ENCODE results near the gene CRELD1. TPM values are rescaled to one million over a fixed set of nuclear protein-coding genes. Genes with fewer than 3 reads are reported as not detected.

The CRELD1 gene
- total and polyA plus RNA-seq, 2 of the 13 experiments (the other 11 are each of a cell fraction or from before 2014, with no cell fraction given) = 27.1 to 61.9 TPM

GRCh38 chr3:9888540-9888939 is 45.1 kb upstream of the CRELD1 start (continued):
- TF ChIP-seq ARID3A (IDR thresholded peaks at IDR 0.05; ENCODE audit: low read depth, low read length) (0 out of 2 replicates have a peak, but pooled peaks have one; percentile 32), SRSF9 (IDR thresholded peaks at IDR 0.05; ENCODE audit: borderline replicate concordance, insufficient read depth, low read depth, low read length, poor library complexity, severe bottlenecking) (no peak), HMG20A (CRISPR knock-in tag; IDR thresholded peaks at IDR 0.05; ENCODE audit: borderline replicate concordance) (peak; percentile 15; the same call in 1 of the 2 replicates), ZNF230 (CRISPR knock-in tag; IDR thresholded peaks at IDR 0.05) (no peak), PITX1 (CRISPR knock-in tag; IDR thresholded peaks at IDR 0.05) (0 out of 2 replicates have a peak, but pooled peaks have one; percentile 13), MIXL1 (CRISPR knock-in tag; IDR thresholded peaks at IDR 0.05) (no peak), SIN3A (IDR thresholded peaks at IDR 0.05; ENCODE audit: borderline replicate concordance, low read depth, low read length) (no peak), BORCS8-MEF2B (CRISPR knock-in tag; IDR thresholded peaks at IDR 0.05) (no peak), SP5 (CRISPR knock-in tag; IDR thresholded peaks at IDR 0.05; ENCODE audit: borderline replicate concordance, low read depth) (no peak), FOXP1 (IDR thresholded peaks at IDR 0.05) (0 out of 2 replicates have a peak, but pooled peaks have one; percentile 18), FOXP1 (CRISPR knock-in tag; IDR thresholded peaks at IDR 0.05) (peak; percentile 63), FOSL2 (CRISPR knock-in tag; IDR thresholded peaks at IDR 0.05) (peak; percentile 25), ZNF350 (CRISPR knock-in tag; IDR thresholded peaks at IDR 0.05; ENCODE audit: borderline replicate concordance, low read depth) (no peak), ZNF7 (CRISPR knock-in tag; IDR thresholded peaks at IDR 0.05) (no peak), NFE2 (CRISPR knock-in tag; IDR thresholded peaks at IDR 0.05) (no peak), SAP130 (CRISPR knock-in tag; IDR thresholded peaks at IDR 0.05; ENCODE audit: low read depth) (peak; percentile 34; the same call in 1 of the 2 replicates), ZNF280D (CRISPR knock-in tag; IDR thresholded peaks at IDR 0.05) (peak; percentile 81; the same call in 1 of the 2 replicates), HNF1B (CRISPR knock-in tag; IDR thresholded peaks at IDR 0.05) (no peak), HMGXB3 (CRISPR knock-in tag; IDR thresholded peaks at IDR 0.05; ENCODE audit: borderline replicate concordance) (no peak), ZNF546 (CRISPR knock-in tag; conservative IDR thresholded peaks at IDR 0.05) (no peak), KAT7 (CRISPR knock-in tag; IDR thresholded peaks at IDR 0.05; ENCODE audit: borderline replicate concordance) (no peak)
